GM19395 (cell line): Measurements from ENCODE around the gene TPST1.

Experiments used
- ATAC-seq: cut with Tn5 transposase; IDR thresholded peaks from one replicate; pipeline ENCODE4 v1.9.1; 2021; ENCODE audit warnings: mild to moderate bottlenecking, moderate library complexity; ENCODE audit not compliant: unreplicated experiment

Gene TPST1

DNA sequence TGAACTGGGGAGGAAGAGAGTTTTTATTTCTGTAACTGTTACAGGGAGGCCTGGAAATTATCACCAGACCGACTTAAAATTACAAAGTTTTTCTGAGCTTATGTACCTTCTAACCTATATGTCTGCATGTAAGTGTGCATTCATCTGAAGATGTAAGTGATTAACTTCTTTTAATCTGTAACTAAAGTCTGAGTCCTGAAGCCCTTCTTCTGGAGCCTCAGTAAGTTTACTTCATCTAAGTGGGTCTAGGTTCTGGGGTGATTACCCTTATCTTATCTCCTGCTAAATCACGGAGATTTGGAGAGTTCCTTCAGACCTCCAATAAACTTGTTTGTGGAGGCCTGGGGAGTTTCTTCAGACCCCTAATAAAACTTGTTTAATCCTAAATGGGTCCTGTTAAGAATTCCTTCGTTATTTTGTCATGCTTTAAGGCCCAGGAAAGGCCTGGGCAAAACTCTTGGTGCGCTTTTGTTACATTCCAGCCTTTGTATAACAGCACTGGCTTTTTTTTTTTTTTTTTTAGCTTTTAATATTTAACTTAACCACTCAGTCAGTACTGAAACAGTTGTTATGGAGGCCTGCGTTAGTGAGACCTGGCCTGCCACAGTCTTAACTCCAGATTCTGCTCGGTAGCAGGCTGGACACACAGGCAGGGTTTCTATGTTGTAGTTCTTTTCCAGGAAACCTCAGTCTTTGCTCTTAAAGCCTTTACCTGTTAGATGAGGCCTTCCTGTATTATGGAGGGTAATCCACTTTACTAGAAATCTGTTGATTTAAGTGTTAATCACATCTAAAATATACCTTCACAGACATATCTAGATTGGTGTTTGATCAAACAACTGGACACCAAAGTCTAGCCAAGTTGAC, 33.0 kb downstream of the TPST1 start:
- peak; percentile 78 for ATAC-seq

DNA sequence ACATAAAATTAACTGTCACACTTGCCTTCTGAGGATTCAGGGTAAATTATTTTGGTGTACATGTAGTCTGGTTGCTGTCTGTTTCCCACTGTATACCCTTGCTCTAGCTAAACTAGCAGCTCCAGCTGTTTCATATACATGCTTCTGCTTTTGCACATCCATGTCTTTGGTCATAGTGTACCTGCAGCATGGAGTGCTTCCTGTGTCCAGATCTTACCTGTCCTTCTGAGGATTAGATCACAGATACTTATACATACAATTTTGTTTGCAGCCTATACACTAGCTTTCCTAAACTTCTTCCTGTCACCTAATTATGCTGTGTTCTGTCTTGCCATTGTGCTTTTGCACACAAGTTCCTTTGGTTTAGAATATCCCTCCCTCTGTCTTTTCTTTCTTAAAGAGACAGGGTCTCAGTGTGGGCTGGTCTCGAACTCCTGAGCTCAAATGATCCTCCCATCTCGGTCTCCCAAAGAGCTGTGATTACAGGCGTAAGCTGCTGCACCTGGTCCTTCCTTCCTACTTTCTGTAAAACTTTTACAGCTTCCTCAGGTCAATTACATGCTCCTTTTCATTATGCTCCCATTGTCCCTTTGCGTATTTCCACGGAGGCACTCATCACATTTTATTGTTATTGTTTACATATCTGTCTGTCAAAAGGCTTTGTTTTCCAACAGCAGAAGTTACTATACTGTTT, 33.8 kb downstream of the TPST1 start:
- ATAC-seq, result peak; percentile 53

DNA sequence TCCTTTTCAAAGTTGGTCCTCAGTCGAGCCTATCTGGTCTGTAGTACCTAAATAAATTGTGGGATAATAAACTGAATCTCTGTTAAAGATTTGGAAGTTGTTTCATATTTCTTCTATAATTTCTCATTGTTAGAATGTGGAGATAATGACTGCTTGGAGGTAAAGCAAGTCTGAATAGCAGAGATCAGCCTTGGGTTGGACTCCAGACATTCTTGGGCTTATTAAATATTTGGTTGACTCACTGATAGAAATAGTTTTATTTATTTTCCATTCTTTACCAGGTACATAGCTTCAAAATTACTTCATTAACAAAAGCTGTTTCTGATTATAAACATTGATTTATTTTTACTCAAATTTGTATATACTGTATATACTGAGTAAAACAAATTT, 34.3 kb downstream of the TPST1 start:
- no peak for ATAC-seq

DNA sequence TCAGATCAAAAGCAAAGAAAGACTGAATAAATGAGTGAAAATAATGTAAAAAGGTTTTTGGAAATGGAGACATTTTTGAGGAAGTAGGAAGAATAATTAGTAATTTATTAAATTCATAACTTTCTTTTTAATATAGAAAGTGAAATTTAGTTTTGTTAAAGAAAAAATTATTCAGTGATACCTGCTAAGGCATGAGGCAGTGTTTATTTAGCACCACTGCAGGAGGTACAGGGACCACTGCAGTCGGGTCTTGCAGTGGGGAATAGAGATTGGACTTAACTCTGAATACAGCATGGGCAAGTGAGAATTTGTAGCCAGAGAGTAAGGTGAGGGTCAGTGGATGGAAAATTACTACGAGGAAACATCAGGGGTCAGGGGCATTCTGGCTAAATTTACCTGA, 39.9 kb downstream of the TPST1 start:
- ATAC-seq, result no peak

DNA sequence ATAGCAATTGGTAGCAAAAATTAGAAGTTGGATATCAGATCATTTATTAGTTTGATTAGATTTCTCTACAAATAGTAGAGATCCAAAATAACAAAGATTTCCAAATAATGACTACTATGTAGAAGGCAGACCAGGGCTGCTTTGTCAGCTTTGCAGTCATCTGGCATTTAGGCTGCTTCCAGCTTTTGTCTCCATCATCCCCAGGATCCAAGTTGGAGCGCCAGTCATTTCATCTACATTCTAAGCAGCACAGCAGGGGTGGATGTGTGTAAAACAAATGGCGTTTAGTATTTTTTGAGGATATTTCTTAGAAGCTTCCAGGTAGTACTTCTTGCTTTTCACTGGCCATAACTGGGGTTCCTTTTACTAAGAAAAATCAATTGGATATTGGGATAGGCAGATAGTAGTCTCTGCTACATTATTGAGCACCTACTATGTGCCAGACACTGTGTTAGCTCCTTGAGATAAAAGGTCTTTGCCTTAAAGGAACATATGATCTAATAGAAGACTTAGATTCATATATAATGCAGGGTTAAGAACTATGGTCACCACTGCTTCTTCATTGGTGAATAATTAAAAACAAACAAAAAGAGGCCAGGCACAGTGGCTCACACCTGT, 41.5 kb downstream of the TPST1 start:
- ATAC-seq, result no peak

DNA sequence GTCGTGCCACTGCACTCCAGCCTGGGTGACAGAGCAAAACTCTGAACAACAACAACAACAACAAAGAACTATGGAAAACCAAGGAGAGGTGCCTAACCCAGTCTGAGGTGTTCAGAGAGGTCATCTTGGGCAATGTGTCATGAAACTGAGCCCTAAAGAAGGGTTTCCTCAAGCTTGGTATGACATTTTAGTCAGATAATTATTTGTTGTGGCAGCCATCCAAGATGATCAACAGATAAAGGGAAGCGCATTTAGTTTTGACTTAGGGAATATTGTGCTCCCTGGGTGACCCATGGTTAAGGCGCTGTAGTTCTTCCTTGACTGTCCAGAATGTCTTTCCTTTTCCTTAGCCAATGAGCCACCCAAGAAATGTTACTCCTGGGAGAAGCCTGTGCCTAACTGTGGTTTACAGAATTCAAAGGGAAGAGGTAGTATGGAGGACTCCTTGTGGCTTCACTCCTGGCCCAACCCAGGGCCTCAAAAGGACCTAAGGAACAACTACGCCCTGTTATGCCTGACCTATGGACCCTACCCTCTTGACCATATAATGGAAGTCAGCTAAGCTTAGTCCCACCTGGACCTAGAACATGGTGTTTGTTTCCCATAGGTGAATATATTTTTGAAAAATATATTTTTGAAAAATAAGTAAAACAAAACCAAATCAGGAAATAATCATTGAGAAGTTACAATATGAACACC, 42.4 kb downstream of the TPST1 start:
- ATAC-seq, result no peak

DNA sequence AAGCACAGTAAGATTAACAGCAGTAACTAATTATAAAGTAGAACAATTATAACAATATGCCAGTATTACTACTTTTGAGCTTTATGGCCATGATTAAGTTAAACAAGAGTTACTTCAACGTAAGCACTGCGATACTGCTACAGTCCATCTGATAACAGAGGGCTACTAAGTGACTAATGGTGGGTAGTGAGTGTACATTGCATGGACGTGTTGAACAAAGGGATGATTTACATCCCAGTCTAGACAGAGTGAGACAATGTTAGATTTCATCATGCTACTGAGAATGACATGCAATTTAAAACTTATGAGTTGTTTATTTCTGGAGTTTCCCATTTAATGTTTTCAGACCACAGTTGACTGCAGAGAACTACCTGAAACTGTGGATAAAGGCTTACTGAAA, 45.6 kb downstream of the TPST1 start:
- no peak for ATAC-seq

DNA sequence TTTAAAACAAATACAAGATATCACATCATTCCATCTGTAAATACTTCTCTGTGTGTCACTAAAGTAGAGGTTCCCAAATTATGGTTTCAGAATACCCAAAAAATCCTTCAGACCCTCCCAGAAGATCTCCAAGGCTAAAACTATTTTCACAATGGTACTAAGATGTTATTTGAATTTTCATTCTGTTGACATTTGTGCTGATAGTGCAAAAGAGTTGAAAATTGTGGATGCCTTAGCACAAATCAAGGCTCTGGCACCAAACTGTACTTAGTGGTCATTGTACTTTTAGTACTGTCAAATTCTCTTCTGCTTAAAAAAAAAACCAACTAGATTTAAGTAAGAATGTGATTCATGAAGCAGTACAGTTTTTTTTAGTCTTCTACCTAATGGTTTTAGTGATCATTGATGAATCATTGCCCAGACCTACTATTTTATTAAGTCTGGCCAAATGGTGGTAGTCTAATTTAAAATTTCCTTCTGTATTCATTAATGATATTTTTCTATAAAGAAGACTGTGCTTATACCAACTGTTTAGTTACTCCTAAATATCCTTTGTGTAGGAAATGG, 50.5 kb downstream of the TPST1 start:
- ATAC-seq, result no peak

DNA sequence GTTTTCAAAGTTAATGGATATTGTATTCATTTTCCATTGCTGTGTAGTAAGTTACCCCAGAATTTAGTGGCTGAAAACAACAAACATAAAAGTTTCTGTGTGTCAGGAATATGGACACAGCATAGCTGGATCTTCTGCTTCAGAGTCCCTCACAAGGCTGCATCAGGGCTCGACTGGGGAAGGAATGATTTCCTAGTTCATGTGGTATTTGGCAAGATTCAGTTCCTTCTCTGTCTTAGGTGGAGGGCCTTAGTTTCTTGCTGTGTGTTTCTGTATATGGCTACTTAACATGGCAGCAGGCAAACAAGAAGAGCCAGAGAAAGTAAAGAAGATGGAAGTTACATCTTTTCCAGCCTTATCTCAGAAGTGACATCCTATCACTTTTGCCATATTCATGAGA, 51.1 kb downstream of the TPST1 start:
- ATAC-seq, result no peak

DNA sequence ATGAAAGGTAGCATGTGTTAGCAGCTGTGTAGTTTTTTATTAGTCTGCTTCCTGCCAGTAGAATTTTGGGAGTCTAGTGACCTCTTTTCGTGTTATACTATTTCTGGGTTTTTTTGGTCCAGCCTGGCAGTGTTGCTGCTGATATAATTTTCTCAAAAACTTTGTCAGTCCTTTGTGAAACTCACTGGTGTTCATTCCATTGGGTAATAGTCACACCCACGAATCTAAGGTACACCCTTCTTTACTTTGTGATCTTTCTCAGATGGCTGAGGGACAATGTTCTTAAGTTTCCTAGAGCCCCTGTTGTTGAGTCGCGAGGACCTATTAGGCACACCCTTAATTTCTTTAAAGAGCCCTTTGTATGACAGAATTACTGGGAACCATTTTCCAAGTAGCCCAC, 52.3 kb downstream of the TPST1 start:
- no peak for ATAC-seq

DNA sequence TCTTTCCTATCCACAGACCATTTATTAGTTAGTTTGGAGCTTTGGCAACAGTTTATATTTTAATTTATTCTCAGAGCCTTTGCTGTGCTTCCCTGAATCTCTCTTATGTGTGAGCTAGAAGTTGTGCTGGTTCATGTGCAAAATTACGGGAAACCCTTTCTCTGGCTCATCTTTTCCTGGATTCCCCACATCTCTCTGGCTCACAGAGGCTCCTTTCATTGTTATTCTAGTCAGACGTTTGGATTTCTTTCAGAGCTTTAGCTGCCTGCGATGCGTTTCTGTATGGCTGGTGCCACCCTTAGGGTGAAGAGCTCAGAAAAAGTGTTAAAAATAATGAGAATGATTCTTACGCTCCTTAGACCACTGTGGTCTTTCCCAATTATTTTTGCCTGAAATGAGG, 53.3 kb downstream of the TPST1 start:
- ATAC-seq, result no peak

DNA sequence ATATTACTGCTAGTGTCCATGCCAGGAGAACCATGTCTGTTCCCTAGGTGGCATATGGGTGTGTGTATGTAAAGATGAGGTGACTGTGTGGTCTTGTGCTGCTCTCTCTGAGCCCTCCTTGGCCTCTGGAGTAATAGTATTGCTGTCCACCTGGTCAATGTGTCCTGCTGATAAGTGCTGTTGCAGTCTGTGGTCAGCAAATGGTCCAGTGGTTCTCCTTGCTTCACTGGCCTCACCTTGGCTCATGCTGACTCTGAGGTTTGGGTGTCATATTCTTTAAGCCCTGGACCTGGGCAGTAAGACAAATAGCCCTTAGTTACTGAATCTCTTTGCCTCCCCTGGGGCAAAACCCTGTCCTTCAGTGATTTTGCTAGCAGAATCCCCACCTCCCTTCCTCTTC, 56.8 kb downstream of the TPST1 start:
- ATAC-seq, result no peak

DNA sequence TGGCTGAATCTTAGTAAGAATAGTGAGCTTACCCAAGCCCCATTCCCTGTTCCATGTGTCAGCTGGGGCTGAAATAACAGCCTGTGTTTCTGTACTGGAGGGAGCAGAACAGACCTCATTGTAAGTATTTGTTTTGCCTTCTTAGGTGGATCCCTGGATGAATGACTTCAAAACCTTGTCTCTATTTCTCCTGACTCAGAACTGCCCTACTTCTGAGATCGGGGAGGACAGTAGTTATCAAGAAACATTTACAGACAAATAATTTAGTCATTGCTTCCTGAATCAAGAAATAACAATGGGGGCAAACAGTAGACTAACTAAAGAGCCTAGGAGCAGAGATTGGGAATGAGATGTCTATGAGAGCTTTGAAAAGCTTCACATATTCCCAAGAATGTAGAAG, 58.8 kb downstream of the TPST1 start:
- no peak for ATAC-seq

DNA sequence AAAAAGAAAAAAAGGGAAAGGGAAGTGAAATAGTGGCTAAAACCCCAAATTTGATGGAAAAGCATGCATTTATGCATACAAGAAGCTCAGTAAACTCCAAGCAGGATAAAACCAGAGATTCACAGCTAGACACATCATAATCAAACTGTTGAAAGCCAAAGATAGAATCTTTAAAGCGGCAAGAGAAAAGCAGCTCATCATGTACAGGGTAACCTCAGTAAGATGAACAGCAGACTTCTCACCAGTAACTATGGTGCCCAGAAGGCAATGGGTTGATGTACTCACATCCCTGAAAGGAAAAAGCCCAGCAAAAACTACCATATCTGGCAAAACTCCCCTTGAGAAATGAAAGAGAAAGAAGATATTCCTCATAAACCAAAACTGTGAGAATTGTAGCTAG, 60.4 kb downstream of the TPST1 start:
- ATAC-seq, result no peak

DNA sequence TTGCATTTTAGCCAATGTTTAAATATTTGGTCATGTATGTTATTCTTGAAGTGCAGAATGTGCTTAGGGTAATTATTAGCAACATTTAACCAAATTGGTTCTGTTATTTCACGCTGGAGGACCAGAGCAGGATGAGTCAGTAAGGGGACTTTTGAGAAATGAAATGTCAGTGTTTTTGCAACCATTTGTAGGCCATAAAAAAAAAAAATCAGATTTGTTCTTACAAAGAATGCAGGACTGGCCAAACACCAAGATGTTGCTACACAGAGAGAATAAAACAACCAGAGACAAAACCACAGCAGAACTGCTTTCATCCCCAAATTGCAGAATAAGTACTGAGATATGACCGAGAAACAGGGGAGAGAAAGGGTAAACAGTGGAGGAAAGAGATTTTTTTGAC, 62.1 kb downstream of the TPST1 start:
- no peak for ATAC-seq

DNA sequence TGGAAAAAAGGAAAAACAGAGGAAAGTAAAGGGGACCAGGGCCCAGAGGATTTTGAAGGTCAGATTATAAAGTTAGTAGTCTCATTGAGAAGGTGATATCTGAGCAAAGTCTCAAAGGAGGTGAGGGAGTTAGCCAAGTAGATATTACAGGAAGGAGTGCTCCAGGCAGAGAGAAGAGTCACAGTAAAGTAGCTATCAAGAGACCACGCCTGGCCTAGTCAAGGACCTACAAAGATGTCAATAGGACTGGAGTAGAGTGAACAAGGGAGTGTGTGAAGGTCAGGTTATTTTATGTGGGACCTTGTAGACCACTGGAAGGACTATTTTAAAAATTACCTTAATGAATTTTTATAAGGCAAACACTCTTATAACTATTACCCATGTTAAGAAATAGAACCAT, 64.8 kb downstream of the TPST1 start:
- ATAC-seq, result no peak

DNA sequence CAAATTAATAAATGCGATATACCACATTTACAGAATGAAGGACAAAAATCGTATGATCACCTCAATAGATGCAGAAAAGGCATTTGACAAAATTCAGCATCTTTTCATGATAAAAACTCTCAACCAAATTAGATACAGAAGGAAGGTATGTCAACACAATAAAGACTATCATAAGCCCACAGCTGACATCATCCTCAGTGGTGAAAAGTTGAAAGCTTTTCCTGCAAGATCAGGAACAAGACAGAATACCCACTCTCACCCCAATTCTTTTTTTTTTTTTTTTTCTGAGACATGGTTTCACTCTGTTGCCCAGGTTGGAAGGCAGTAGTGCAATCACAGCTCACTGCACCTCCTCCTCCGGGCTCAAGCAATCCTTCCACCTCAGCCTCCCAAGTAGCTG, 67.2 kb downstream of the TPST1 start:
- no peak for ATAC-seq

DNA sequence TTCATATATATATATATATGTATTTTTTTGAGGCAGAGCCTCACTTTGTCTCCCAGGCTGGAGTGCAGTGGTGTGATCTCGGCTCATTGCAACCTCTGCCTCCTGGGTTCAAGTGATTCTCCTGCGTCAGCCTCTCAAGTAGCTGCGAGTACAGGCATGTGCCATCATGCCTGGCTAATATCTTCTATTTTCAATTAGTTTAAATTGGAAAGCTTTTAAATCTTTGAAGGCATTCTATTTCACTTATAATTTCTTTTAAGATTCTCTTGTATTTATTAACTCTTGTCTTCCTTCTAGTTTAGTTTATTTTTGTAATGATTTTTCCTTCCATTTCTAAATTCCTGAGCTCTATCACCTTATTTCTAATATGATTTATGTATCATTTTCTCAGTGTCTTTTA, 71.2 kb downstream of the TPST1 start:
- no peak for ATAC-seq

DNA sequence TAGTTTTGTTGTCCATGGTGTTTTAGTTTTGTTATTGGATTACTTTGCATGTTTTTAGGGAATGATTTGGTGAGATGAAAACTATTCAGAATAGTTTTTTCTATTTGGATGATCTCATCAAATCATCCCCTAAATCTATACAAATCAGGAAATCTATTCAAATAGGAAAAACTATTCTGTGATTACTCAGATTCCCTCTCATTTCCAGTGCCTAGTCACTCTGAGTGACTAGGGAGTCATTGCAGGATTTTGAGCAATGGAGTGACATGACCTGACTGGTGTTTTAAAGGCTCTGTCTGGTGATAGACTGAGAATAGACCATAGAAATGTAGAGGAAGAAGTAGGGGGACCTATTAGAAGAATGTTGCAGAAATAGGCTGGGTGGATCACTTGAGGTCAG, 72.4 kb downstream of the TPST1 start:
- no peak for ATAC-seq

DNA sequence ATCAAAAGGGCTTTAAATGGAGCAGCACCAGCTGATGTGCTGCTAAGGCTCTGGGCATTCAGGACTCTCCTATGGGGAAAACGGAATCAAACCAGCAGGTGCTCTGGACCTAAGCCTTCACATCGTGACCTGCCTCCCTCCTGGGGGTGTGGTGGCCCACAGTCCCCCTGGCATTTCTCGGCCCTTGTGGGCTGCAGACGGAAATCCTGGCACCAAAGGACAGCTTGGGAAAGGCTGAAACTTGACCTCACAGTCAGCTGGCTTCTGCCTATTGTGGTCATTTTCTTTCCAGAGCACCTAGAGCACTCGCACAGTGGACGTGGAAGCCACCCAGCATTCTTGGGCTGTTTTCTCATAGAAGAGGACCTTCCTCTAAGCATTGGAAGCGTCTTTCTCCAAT, 74.8 kb downstream of the TPST1 start:
- ATAC-seq, result no peak
